HG03460 (cell line): ENCODE data around the gene BEST1.
"Not testable (repeated sequence)": the region's sequence is repeated elsewhere in the genome, so short reads cannot be mapped to it uniquely, and the experiment has no call there.

Experiments used
- ATAC-seq: cut with Tn5 transposase; IDR thresholded peaks from one replicate; pipeline ENCODE4 v1.9.1; 2021; ENCODE audit not compliant: unreplicated experiment

Gene BEST1

GRCh38 chr11:61963282-61964057, 13.3 kb downstream of the BEST1 start:
- ATAC-seq: peak; percentile 31

- ATAC-seq: no peak
These were observed 14.0 kb downstream of the BEST1 start for GRCh38 chr11:61964058-61964665.

GRCh38 chr11:61964666-61965271, 14.6 kb downstream of the BEST1 start:
- not testable (repeated sequence) for ATAC-seq

GRCh38 chr11:61966734-61967115, 16.6 kb downstream of the BEST1 start:
- no peak for ATAC-seq

GRCh38 chr11:61967116-61967923, 17.2 kb downstream of the BEST1 start, which contains the start of gene FTH1:
Gene FTH1, minus strand, starts transcription at chr11:61967634. Its CDS starts 209 bp downstream, at chr11:61967425.
- ATAC-seq: peak; percentile 41

GRCh38 chr11:61967924-61968757, 18.0 kb downstream of the BEST1 start:
- peak; percentile 23 for ATAC-seq

GRCh38 chr11:61968758-61969390, 18.7 kb downstream of the BEST1 start:
- ATAC-seq: no peak

GRCh38 chr11:61969391-61969758, 19.2 kb downstream of the BEST1 start:
- ATAC-seq: no peak

GRCh38 chr11:61969838-61970662, 19.9 kb downstream of the BEST1 start:
- no peak for ATAC-seq

GRCh38 chr11:61971248-61972111, 21.3 kb downstream of the BEST1 start:
- ATAC-seq: no peak

- no peak for ATAC-seq
These were observed 22.0 kb downstream of the BEST1 start for GRCh38 chr11:61972112-61972671.

- ATAC-seq: no peak
These were observed 22.7 kb downstream of the BEST1 start for GRCh38 chr11:61972672-61973475.

- ATAC-seq: no peak
These were observed 23.5 kb downstream of the BEST1 start for GRCh38 chr11:61973476-61974162.

GRCh38 chr11:61974766-61975631, 24.8 kb downstream of the BEST1 start:
- ATAC-seq: no peak

- no peak for ATAC-seq
These were observed 25.7 kb downstream of the BEST1 start for GRCh38 chr11:61975638-61976419.
